GM19035 (cell line): ENCODE results near the gene PCNX4.
A peak's percentile ranks its signal among the peaks of the same experiment; 100 is the strongest.

ENCODE experiments used
- ATAC-seq: cut with Tn5 transposase; IDR thresholded peaks from one replicate; pipeline ENCODE4 v1.9.1; 2021; ENCODE audit not compliant: unreplicated experiment

PCNX4 gene

GRCh38 chr14:60101786-60102185 lies 10.1 kb downstream of the PCNX4 start:
- ATAC-seq, result no peak

- ATAC-seq, result no peak
Observed at GRCh38 chr14:60102389-60102788, 10.7 kb downstream of the PCNX4 start.

- no peak for ATAC-seq
Observed at GRCh38 chr14:60106339-60106738, 14.6 kb downstream of the PCNX4 start.

DNA sequence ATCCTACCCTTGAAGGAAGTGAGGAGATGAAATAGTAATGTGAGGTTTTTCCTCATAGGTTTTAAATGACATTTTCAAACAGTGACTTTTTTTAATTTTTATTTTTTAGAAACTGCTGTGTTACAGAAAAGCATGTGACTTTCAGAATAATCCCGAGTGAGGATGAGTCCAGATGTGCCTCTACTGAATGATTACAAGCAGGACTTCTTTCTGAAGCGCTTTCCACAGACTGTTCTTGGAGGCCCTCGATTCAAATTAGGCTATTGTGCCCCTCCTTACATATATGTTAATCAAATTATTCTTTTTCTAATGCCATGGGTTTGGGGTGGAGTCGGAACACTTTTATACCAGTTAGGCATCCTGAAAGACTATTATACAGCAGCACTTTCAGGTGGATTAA lies 15.8 kb downstream of the PCNX4 start:
- no peak for ATAC-seq

GRCh38 chr14:60111732-60112131 lies 20.0 kb downstream of the PCNX4 start:
- ATAC-seq, result no peak

GRCh38 chr14:60114881-60115280 lies 23.2 kb downstream of the PCNX4 start:
- no peak for ATAC-seq

DNA sequence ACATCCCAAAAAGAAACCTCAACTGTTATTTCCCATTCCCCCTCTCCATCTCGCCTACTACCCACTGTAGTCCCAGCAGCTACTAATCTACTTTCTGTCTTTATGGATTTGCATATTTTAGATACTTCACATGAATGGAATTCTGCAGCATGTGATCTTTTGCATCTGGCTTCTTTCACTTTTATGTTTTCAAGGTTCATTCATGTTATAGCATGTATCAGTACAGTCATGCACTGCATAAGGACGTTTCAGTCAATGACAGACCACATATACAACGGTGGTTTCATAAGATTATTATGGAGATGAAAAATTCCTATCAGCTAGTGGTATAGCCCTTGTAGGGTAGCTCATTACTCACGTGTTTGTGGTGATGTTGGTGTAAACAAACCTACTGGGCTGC lies 24.5 kb downstream of the PCNX4 start:
- ATAC-seq, result no peak

- ATAC-seq, result no peak
Observed at GRCh38 chr14:60125918-60126317, 34.2 kb downstream of the PCNX4 start.

DNA sequence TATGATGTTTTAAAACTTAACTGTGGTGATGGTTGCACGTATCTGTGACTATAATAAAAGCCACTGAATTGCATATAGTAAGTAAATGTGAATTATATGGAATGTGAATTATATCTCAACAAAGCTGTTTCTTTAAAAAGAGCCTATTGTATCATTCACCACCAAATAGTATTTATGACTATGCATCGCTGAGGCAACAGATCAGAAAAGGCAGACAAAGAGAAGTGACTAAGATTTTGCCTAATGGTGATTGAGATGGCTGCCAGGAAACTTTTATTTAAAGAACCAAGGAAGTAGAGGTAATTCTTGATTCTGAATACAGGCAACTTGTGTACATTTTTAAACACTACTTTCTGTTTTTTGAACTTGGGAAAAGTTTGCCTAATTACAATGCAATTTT lies 41.8 kb downstream of the PCNX4 start:
- no peak for ATAC-seq

DNA sequence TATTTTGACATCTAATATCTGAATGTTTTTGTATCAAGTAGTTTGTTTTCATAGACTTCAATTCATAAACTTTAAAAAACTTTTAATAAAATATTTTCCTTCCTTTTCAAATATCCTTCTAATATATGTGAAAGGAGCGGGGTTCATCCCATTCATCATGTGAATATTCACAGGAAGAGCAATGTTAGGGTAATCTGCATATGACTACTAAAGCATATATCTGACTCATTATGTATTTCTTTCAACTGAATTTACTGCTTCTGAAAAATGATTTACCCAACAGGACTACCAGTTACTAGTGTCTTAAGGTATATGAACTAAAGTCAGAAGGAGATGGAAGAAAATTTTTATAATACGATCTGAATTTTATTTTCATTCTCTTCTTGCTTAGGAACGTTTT lies 43.0 kb downstream of the PCNX4 start:
- ATAC-seq, result no peak

DNA sequence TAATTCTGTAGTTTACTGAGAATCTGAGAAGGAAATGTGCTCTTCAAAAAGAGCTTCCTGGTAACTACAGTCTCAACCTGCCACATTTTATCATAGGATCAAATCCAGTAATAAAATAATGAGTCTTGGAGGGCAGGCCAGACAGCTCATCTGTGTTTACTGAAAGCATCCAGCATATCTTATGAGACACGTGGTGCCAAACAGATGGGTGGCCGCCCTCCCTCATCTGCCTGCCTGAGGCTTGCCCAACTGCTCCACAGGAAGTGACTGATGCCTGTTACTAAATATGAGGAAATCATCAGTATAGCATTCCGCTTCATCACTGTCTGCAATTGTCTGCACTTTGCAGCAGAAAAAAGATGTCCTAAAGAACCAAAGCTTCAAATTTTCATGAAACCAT lies 60.0 kb downstream of the PCNX4 start:
- no peak for ATAC-seq

- ATAC-seq, result no peak
Observed at GRCh38 chr14:60153991-60154390, 62.3 kb downstream of the PCNX4 start.

- ATAC-seq, result no peak
Observed at GRCh38 chr14:60154671-60155070, 62.9 kb downstream of the PCNX4 start.

GRCh38 chr14:60160422-60160821 lies 68.7 kb downstream of the PCNX4 start:
- ATAC-seq, result no peak

DNA sequence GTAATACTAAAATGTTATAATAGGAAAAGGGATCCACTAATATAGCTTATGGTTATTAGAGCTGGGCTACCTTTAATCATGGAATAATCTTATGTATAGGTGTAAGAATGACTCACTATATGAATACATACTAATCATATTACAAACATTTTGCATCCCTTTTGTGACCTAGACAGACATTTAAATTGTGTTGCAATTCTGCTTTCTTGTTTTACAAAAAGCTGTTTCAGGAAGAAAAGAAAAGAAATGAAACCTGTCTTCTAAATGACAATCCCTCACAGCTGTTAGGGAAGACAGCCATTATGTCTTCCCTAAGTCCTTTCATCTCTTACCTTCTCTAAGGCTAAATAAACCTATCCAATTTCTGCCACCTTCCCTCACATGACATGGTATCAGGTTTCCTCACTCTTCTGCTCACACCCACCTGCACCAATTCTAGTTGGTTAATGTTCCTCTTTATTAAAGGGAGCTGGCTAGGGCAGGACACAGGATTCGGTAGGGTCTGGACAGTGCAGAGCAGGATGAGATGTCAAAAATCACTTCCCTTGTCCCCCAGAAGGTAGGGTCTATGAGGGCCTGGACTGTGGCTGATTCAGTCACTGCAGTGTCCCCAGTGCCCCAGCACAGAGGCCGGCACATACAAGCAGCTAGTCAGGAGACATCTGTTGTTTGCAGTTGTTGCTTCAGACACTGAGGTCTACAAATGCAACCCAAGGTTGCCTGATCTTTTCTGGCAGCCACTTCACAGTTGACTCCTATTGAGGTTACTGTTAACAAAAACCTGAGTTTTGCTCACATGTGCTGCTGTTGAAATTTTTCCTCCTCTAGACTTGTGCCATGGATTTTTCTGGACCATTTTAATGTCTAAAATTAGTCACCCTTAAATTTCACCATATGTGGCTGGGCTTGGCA lies 69.7 kb downstream of the PCNX4 start:
- ATAC-seq, result no peak

GRCh38 chr14:60163693-60164092 lies 72.0 kb downstream of the PCNX4 start:
- no peak for ATAC-seq

DNA sequence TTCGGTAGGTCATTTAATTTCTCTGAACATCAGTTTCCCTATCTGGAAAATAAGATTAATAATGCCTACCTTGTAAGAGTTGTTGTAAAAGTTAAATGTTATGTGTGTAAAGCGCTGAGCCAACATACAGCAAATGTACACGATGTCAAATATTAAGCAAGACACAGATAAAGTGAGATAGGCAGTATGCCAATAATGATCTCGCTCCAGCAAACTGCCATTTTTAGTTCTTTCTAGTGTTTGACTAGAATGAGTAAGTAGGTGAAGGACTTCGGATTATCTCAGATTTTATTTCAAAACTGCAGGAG lies 72.6 kb downstream of the PCNX4 start:
- peak; percentile 10 for ATAC-seq

DNA sequence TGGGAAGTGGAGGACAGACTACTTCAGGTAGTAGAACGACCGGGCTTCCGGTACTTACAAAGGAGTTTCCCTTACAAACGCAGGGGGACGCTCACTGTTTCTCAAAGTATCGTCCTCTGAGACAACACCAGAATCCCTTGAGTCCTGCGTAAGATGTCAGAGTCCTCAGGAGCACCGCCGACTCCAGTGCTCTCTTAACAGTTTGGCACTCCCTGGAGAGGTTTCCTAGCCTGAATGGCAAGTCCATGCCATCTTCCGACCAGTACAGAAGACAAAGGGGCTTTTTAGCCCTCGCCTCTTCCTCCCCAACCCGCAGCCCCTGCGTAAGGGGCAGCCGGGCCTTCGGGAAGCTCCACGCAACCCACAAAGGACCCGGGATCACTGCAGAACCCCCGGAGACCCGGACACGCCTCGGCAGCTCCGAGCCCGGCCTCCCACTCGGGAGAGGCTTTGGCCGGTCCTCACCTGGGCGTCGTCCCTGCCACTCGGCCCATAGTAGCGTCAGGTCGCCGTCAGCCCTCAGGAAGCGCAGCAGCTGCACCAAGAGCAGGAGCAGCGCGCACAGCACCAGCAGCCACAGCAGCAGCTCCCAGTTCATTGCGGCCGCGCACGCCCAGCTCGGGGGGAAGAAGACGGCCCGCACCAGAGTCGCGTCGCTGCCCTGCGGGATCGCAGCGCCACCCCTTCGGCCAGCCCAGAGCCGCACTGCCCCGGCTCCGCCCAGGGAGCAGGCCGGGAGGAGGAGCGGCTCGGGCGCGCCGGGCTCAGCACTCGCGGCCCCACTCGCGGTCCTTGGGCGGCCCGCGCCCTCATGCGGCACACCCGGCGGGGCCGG lies 73.2 kb downstream of the PCNX4 start, which contains the start of gene DHRS7:
Gene DHRS7, minus strand, starts transcription at position 687 of the 835 bp plus-strand sequence. Its CDS starts 89 bp downstream, at position 598.
- peak; percentile 85 for ATAC-seq

DNA sequence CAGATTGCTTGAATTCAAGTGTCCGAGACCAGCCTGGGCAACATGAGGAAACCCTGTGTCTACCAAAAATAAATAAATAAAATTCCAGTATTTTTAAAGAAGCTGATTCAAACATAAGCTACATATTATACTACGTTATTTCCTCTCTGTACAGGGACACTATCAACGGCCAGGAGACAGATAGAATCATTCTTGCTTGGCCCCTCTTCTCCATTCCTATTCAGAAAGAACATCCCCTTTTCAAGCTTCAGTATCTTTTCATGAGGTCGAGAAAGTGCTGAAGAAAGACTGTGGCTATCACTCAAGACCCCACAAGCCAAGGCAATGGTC lies 73.8 kb downstream of the PCNX4 start:
- ATAC-seq, result no peak

GRCh38 chr14:60166142-60166541 lies 74.4 kb downstream of the PCNX4 start:
- no peak for ATAC-seq

- ATAC-seq, result no peak
Observed at GRCh38 chr14:60169722-60170121, 78.0 kb downstream of the PCNX4 start.

GRCh38 chr14:60170948-60171347 lies 79.2 kb downstream of the PCNX4 start:
- ATAC-seq, result no peak
